ENCODE measurements around the gene SOBP. TPM values are rescaled to one million over a fixed set of nuclear protein-coding genes. Genes with fewer than 3 reads are reported as not detected.

SOBP gene
- total RNA-seq, 1 experiment from 2014 or later, result 0.51 TPM

- in situ Hi-C loops (cut with HindIII; ENCODE audit: low pct_unique_long_range_greater_than_20kb, low sequenced_read_pairs), result no loop called here
These were observed 132.4 kb downstream of the SOBP start for GRCh38 chr6:107622269-107622668.

GRCh38 chr6:107624050-107624449, 134.1 kb downstream of the SOBP start:
- in situ Hi-C loops (cut with HindIII; ENCODE audit: low pct_unique_long_range_greater_than_20kb, low sequenced_read_pairs), result no loop called here
- no peak for DNase-seq (ENCODE audit: low read depth)

More at GRCh38 chr6:107622269-107622668, 132.4 kb downstream of the SOBP start:
- DNase-seq (ENCODE audit: low read depth), result no peak

- in situ Hi-C loops (cut with HindIII; ENCODE audit: low pct_unique_long_range_greater_than_20kb, low sequenced_read_pairs), result no loop called here
- DNase-seq (ENCODE audit: low read depth), result no peak
These were observed 134.6 kb downstream of the SOBP start for GRCh38 chr6:107624541-107624940.

- in situ Hi-C loops (cut with HindIII; ENCODE audit: low pct_unique_long_range_greater_than_20kb, low sequenced_read_pairs), result no loop called here
- DNase-seq (ENCODE audit: low read depth), result no peak
These were observed 135.3 kb downstream of the SOBP start for GRCh38 chr6:107625264-107625663.

- in situ Hi-C loops (cut with HindIII; ENCODE audit: low pct_unique_long_range_greater_than_20kb, low sequenced_read_pairs), result no loop called here
- DNase-seq (ENCODE audit: low read depth), result no peak
These were observed 136.7 kb downstream of the SOBP start for GRCh38 chr6:107626645-107627044.

GRCh38 chr6:107627969-107628368, 138.1 kb downstream of the SOBP start:
- no peak for DNase-seq (ENCODE audit: low read depth)
- in situ Hi-C loops (cut with HindIII; ENCODE audit: low pct_unique_long_range_greater_than_20kb, low sequenced_read_pairs), result no loop called here

GRCh38 chr6:107628878-107629277, 139.0 kb downstream of the SOBP start:
- in situ Hi-C loops (cut with HindIII; ENCODE audit: low pct_unique_long_range_greater_than_20kb, low sequenced_read_pairs), result no loop called here
- no peak for DNase-seq (ENCODE audit: low read depth)

GRCh38 chr6:107629548-107630129, 139.7 kb downstream of the SOBP start:
- no peak for DNase-seq (ENCODE audit: low read depth)
- in situ Hi-C loops (cut with HindIII; ENCODE audit: low pct_unique_long_range_greater_than_20kb, low sequenced_read_pairs), result no loop called here

- in situ Hi-C loops (cut with HindIII; ENCODE audit: low pct_unique_long_range_greater_than_20kb, low sequenced_read_pairs), result no loop called here
- DNase-seq (ENCODE audit: low read depth), result no peak
These were observed 140.5 kb downstream of the SOBP start for GRCh38 chr6:107630348-107630977.

- in situ Hi-C loops (cut with HindIII; ENCODE audit: low pct_unique_long_range_greater_than_20kb, low sequenced_read_pairs), result no loop called here
- DNase-seq (ENCODE audit: low read depth), result no peak
These were observed 142.6 kb downstream of the SOBP start for GRCh38 chr6:107632381-107633136.

GRCh38 chr6:107633680-107634323, 143.9 kb downstream of the SOBP start:
- no peak for DNase-seq (ENCODE audit: low read depth)
- in situ Hi-C loops (cut with HindIII; ENCODE audit: low pct_unique_long_range_greater_than_20kb, low sequenced_read_pairs), result no loop called here

GRCh38 chr6:107634324-107635056, 144.6 kb downstream of the SOBP start:
- DNase-seq (ENCODE audit: low read depth), result no peak

GRCh38 chr6:107635057-107635515, 145.2 kb downstream of the SOBP start:
- in situ Hi-C loops (cut with HindIII; ENCODE audit: low pct_unique_long_range_greater_than_20kb, low sequenced_read_pairs), result no loop called here
- no peak for DNase-seq (ENCODE audit: low read depth)

More at GRCh38 chr6:107634324-107635056, 144.6 kb downstream of the SOBP start:
- in situ Hi-C loops (cut with HindIII; ENCODE audit: low pct_unique_long_range_greater_than_20kb, low sequenced_read_pairs), result no loop called here

- in situ Hi-C loops (cut with HindIII; ENCODE audit: low pct_unique_long_range_greater_than_20kb, low sequenced_read_pairs), result no loop called here
- DNase-seq (ENCODE audit: low read depth), result no peak
These were observed 146.6 kb downstream of the SOBP start for GRCh38 chr6:107636486-107636885.

- in situ Hi-C loops (cut with HindIII; ENCODE audit: low pct_unique_long_range_greater_than_20kb, low sequenced_read_pairs), result no loop called here
- DNase-seq (ENCODE audit: low read depth), result no peak
These were observed 147.7 kb downstream of the SOBP start for GRCh38 chr6:107637316-107638315.

- DNase-seq (ENCODE audit: low read depth), result no peak
- in situ Hi-C loops (cut with HindIII; ENCODE audit: low pct_unique_long_range_greater_than_20kb, low sequenced_read_pairs), result no loop called here
These were observed 148.6 kb downstream of the SOBP start for GRCh38 chr6:107638493-107638892.

GRCh38 chr6:107639511-107639910, 149.6 kb downstream of the SOBP start:
- in situ Hi-C loops (cut with HindIII; ENCODE audit: low pct_unique_long_range_greater_than_20kb, low sequenced_read_pairs), result no loop called here
- no peak for DNase-seq (ENCODE audit: low read depth)
